Sigmoid colon (tissue), 7 donors: Measurements from ENCODE around the gene VAC14. TPM values are rescaled to one million over a fixed set of nuclear protein-coding genes. Genes with fewer than 3 reads are reported as not detected.

Source experiments
- DNase-seq: peaks from one replicate; pipeline ENCODE4 v3.0.0-alpha.2; 2019
- H3K27ac ChIP-seq, 4 donors: fragments of 200-600 bp; sonication (generic); one replicate each; pipeline ENCODE4 v1.5.1; 2016 to 2019; ENCODE audit warnings: mild to moderate bottlenecking in 1 of 4
- H3K27me3 ChIP-seq, 3 donors: fragments of 200-600 bp; sonication (generic); one replicate each; pipeline ENCODE4 v1.5.1; 2019; ENCODE audit warnings: mild to moderate bottlenecking in 1 of 3
- H3K36me3 ChIP-seq, 4 donors: fragments of 200-600 bp; sonication (generic); one replicate each; pipeline ENCODE4 v1.5.1; 2016 to 2019
- H3K4me1 ChIP-seq, 4 donors: fragments of 200-600 bp; sonication (generic); one replicate each; pipeline ENCODE4 v1.5.1; 2017 to 2019
- H3K4me3 ChIP-seq, 4 donors: fragments of 200-600 bp; sonication (generic); one replicate each; pipeline ENCODE4 v1.5.1; 2017 to 2019; ENCODE audit warnings: mild to moderate bottlenecking in 2 of 4, moderate library complexity in 1 of 4
- H3K9me3 ChIP-seq, 4 donors: fragments of 200-600 bp in 3 of 4; sonication (generic) in 3 of 4; one replicate each; pipeline versions ENCODE4 v1.5.1 to v1.6.1; 2013 to 2019
- CTCF ChIP-seq, 4 experiments: fragments of 450-650 bp in 3 of 4; fragments of 200-600 bp in 1 of 4; IDR thresholded peaks; one replicate each; pipeline ENCODE4 v1.5.1; 2016 to 2019; ENCODE audit warnings: antibody characterized with exemption in 4 of 4, mild to moderate bottlenecking in 3 of 4, moderate library complexity in 2 of 4
- EP300 ChIP-seq, 4 donors: sonication (generic); formaldehyde crosslinking; IDR thresholded peaks; one replicate each; pipeline ENCODE4 v1.6.1; 2017; ENCODE audit warnings: antibody characterized with exemption in 4 of 4
- POLR2A ChIP-seq, 2 donors: fragments of 450-650 bp; IDR thresholded peaks; one replicate each; pipeline ENCODE4 v1.6.1; 2016; ENCODE audit warnings: antibody characterized with exemption in 2 of 2, mild to moderate bottlenecking in 2 of 2, moderate library complexity in 2 of 2
- POLR2AphosphoS5 ChIP-seq, 4 donors: sonication (generic); formaldehyde crosslinking; IDR thresholded peaks; one replicate each; pipeline ENCODE4 v1.6.1; 2017; ENCODE audit warnings: antibody characterized with exemption in 4 of 4
- WGBS, 2 donors: extraction: QIAGEN DNeasy Blood & Tissue Kit; methylation state at CpG; one replicate each; pipeline ENCODE4 v1.1.7; 2013; 5-methylcytosine and 5-hydroxymethylcytosine counted together
- intact Hi-C: fragments of 100-400 bp; cut with DNase I; formaldehyde crosslinking; loops from one replicate; pipeline ENCODE4 v1.15.1; 2023
- polyA plus RNA-seq, 3 donors: library from polyadenylated mRNA; stranded (reverse); fragments of 200-250 nt; gene quantifications; one replicate each; pipeline ENCODE4 v1.2.3, GENCODE V29; 2013
- total RNA-seq, 4 donors: library from RNA; depleted of rRNA; stranded (reverse); fragments of >200 nt; gene quantifications; one replicate each; pipeline ENCODE4 v1.1.0, GENCODE V29; 2016
- donor health status: healthy with polysubstance abuse.
- donor health status: Bipolar disorder and iron deficiency.
- donor health status: healthy.

VAC14 gene
- total and polyA plus RNA-seq, 7 donors = 16.8 to 36.2 (median 22.1) TPM

GRCh38 chr16:70714581-70715054 lies 86.3 kb downstream of the VAC14 start:
- intact Hi-C loops = no loop called here
- peak overlapping the region; percentile 88 to 99 (median 98) for H3K27ac ChIP-seq
- H3K4me1 ChIP-seq = peaks cover 0 to 80% (median 74%) of the 10 kb centered on the region in 4 donors

GRCh38 chr16:70713824-70714223 lies 87.1 kb downstream of the VAC14 start:
- Histone ChIP-seq H3K27ac (peak overlapping the region; percentile 88 to 99 (median 98)), H3K9me3 (no peaks in the 10 kb centered on the region), H3K4me3 (no peak overlapping the region), H3K27me3 (no peaks in the 10 kb centered on the region), H3K36me3 (no peaks in the 10 kb centered on the region), H3K4me1 (peaks cover 0 to 88% (median 82%) of the 10 kb centered on the region in 4 donors)
- no peak for DNase-seq
- 90 to 95% methylated on average over 10 of the region's 10 CpGs for WGBS, 2 donors
- intact Hi-C loops = no loop called here
- TF ChIP-seq EP300 (IDR thresholded peaks at IDR 0.05) (no peak), CTCF (IDR thresholded peaks at IDR 0.05) (no peak), POLR2AphosphoS5 (IDR thresholded peaks at IDR 0.05) (no peak), POLR2A (IDR thresholded peaks at IDR 0.05) (no peak)

More at GRCh38 chr16:70714581-70715054, 86.3 kb downstream of the VAC14 start:
- Histone ChIP-seq H3K36me3 (no peaks in the 10 kb centered on the region), H3K27me3 (no peaks in the 10 kb centered on the region), H3K4me3 (no peak overlapping the region), H3K9me3 (no peaks in the 10 kb centered on the region)
- DNase-seq = no peak
- TF ChIP-seq POLR2A (IDR thresholded peaks at IDR 0.05) (no peak), EP300 (IDR thresholded peaks at IDR 0.05) (no peak), POLR2AphosphoS5 (IDR thresholded peaks at IDR 0.05) (peak in 3 of 4 donors; percentile 9 to 33 (median 32))
- WGBS, 2 donors = 89 to 94% methylated on average over 10 of the region's 10 CpGs

GRCh38 chr16:70713342-70713741 lies 87.6 kb downstream of the VAC14 start:
- Histone ChIP-seq H3K9me3 (no peaks in the 10 kb centered on the region), H3K36me3 (no peaks in the 10 kb centered on the region), H3K4me3 (no peak overlapping the region), H3K27ac (peak overlapping the region; percentile 88 to 99 (median 98)), H3K4me1 (peaks cover 0 to 92% (median 86%) of the 10 kb centered on the region in 4 donors), H3K27me3 (no peaks in the 10 kb centered on the region)
- intact Hi-C loops = no loop called here
- DNase-seq = no peak
- WGBS, 2 donors = 70 to 91% methylated on average over 5 of the region's 5 CpGs
- TF ChIP-seq CTCF (IDR thresholded peaks at IDR 0.05) (no peak), POLR2A (IDR thresholded peaks at IDR 0.05) (no peak), EP300 (IDR thresholded peaks at IDR 0.05) (no peak), POLR2AphosphoS5 (IDR thresholded peaks at IDR 0.05) (no peak)

GRCh38 chr16:70712942-70713341 lies 88.0 kb downstream of the VAC14 start:
- intact Hi-C loops = no loop called here
- Histone ChIP-seq H3K4me1 (peaks cover 0 to 96% (median 90%) of the 10 kb centered on the region in 4 donors), H3K36me3 (no peaks in the 10 kb centered on the region), H3K4me3 (no peak overlapping the region), H3K27me3 (no peaks in the 10 kb centered on the region), H3K27ac (peak overlapping the region; percentile 88 to 99 (median 98)), H3K9me3 (no peaks in the 10 kb centered on the region)
- no peak for DNase-seq
- TF ChIP-seq CTCF (IDR thresholded peaks at IDR 0.05) = no peak
- TF ChIP-seq POLR2AphosphoS5 (IDR thresholded peaks at IDR 0.05) = no peak
- TF ChIP-seq POLR2A (IDR thresholded peaks at IDR 0.05) = no peak
- 91 to 96% methylated on average over 12 of the region's 12 CpGs for WGBS, 2 donors

GRCh38 chr16:70712359-70712758 lies 88.6 kb downstream of the VAC14 start:
- peaks cover 0 to 99% (median 96%) of the 10 kb centered on the region in 4 donors for H3K4me1 ChIP-seq
- no peaks in the 10 kb centered on the region for H3K9me3 ChIP-seq
- H3K27me3 ChIP-seq = no peaks in the 10 kb centered on the region
- intact Hi-C loops = no loop called here
- no peak for DNase-seq
- no peak overlapping the region for H3K4me3 ChIP-seq
- H3K27ac ChIP-seq = peak overlapping the region in 3 of 4 donors; percentile 96 to 99 (median 99)
- TF ChIP-seq EP300 (IDR thresholded peaks at IDR 0.05) (no peak), POLR2A (IDR thresholded peaks at IDR 0.05) (no peak), POLR2AphosphoS5 (IDR thresholded peaks at IDR 0.05) (no peak), CTCF (IDR thresholded peaks at IDR 0.05) (no peak)
- 92 to 95% methylated on average over 11 of the region's 11 CpGs for WGBS, 2 donors
- no peaks in the 10 kb centered on the region for H3K36me3 ChIP-seq
